GM18858 (cell line): ENCODE measurements around the gene POGK.
"Not testable (repeated sequence)": the region's sequence is repeated elsewhere in the genome, so short reads cannot be mapped to it uniquely, and the experiment has no call there.

Experiments
- ATAC-seq: cut with Tn5 transposase; IDR thresholded peaks from one replicate; pipeline ENCODE4 v1.9.1; 2021; ENCODE audit not compliant: unreplicated experiment

Gene POGK

DNA sequence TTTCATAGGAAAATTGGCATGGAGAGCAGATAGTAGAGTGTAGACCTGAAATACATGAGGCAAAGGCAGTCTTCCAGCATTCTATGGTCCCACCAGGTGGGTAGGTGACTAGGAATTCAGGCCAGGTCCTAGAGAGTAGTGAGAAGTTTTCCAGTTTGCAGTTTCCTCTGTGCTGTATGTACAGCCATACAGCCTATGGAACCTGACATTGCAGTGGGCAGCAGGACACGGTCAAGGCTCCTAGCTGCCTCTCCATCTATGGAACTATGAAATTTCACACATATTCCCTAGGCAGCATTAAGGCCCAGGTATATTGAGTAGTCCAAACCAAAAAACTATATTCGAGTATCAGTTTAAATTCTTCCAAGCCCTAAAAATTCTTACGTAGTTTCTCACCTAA is 16.3 kb downstream of the POGK start:
- ATAC-seq, result no peak

DNA sequence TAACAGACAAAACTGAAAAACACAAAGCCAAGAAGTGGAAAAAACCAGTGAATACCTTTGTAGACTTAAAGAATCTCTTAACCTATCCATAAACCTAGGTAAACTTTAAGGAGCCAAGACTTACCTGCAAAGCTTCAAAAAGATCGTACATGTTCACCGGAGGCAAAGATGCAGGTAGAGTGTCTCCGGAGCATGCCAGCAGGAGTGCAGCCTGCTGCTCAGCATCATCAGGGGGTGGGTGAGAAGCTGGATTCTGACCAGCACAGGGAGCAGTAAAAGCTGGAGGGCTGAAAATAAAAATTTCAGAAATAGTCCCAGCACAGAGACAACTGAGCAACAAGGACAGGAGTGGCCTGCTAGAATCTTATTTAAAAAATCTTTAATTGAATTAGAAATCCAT is 18.7 kb downstream of the POGK start:
- ATAC-seq, result no peak

DNA sequence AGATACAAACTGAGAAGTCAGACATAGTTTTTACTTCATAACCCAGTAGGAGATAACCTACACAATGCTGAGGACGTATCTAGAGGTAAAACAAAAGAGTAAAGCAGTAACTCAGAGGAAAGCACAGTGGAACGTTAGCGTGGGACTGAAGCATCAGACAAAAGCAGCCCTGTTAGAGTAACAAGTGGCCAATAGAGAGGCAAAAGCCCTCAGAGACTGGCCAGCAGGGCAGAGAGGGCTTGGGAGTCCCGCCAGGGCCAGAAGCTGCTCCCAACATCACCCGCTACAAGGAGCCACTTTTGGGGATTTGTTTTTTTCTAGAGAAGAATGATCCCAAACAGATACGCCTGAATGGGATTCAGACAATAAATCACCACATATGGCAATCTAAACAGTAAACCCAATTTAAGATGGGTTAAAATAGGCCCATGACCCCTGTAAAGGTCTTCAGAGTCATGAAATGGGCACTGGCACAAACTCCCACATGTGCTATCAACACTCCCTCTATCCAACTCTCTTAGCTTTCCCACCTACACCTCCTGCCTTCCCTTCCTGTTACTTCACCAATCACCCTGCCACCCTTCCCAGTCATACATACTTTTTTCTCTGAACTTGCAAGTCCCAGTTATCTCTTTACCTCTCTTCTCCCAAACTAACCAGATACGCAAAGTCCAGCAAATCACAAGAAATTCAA is 19.6 kb downstream of the POGK start:
- no peak for ATAC-seq

- no peak for ATAC-seq
Observed at GRCh38 chr1:166859597-166859996, 20.3 kb downstream of the POGK start.

DNA sequence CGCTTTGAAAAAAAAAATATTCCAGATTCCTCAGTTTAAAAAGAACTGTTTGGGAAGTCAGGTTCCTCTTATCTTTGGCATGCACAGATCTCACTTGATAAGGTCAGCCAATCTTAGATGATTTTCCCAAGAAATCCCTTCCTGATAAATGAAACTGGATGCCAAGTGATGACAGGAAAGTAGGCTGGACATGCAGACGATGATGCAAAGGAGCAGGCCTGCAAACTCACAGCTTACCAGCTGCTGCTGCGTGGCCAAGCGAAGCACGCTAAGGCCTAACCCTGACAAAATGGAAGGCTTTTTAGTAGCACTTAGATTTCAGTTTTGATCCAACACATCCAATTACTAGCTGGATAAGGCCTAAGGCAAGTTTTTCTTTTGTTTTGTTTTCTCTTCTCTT is 26.7 kb downstream of the POGK start:
- ATAC-seq, result no peak

- no peak for ATAC-seq
Observed at GRCh38 chr1:166868639-166869038, 29.4 kb downstream of the POGK start.

DNA sequence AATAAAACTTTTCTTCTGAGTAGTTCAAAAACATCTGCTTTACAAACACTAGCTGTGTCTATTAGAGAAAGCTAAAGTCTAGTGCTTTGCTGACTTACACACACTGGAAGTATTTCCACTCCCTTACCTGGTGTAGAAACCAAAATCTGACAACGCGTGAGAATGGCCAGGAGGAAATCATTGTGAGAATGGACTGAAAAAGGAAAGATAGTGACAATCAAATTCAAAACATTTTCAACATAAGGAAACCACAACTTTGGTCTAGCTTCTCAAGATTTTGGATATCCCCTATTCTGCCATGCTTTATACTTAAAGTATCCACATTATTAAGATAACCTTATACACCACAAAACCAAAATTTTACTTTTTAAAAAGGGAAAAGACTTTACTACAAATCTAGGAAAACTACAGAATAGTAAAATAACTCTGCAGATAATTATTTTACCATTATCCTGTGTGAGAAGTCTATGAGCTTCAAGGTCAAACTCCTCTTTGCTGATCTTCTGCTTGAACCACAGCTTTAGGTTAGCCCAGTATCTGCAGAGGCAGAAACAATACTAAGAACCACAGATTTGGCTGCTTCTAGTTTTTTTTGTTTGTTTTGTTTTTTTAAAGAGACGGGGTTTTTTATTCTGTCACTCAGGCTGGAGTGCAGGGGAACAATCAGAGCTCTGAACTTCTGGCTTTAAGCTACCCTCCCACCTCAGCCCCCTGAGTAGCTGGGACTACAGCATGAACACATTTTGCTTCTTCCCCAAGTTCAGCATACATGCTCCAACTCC is 30.2 kb downstream of the POGK start:
- no peak for ATAC-seq

DNA sequence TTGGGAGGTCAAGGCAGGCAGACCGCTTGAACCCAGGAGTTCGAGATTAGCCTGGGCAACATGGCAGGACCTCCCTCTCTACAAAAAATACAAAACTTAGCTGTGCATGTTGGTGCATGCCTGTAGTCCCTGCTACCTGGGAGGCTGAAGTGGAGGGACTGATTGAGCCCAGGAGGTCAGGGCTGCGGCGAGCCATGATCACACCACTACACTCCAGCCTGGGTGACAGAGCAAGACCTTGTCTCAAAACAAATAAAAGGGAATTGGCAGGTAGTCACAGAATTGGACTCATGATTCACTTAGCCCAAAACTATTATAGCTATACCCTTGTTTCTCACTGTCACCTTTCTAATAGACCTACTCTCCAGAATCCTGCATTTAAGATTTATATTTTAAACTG is 31.3 kb downstream of the POGK start:
- ATAC-seq, result no peak

GRCh38 chr1:166874464-166874863 is 35.2 kb downstream of the POGK start:
- ATAC-seq, result no peak

DNA sequence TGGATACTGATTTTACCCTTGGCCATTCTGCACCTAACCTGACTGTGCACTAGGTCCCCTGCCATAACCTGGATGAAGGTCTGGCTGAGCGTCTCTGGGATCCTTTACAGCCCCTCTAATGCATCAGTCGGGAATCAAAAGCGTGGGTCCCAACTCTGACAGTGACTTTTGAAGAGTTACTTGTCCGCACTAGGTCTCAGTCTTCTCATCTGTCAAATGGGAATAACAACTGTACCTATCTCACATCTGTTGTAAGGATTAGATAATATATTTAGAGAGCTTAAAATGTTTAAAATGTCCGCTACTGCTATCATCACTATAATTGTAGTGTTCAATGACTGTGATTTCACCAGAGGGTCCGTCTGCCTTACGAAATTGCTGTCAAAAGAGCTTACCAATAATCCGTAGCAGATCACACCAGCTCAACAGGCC is 36.0 kb downstream of the POGK start:
- no peak for ATAC-seq

DNA sequence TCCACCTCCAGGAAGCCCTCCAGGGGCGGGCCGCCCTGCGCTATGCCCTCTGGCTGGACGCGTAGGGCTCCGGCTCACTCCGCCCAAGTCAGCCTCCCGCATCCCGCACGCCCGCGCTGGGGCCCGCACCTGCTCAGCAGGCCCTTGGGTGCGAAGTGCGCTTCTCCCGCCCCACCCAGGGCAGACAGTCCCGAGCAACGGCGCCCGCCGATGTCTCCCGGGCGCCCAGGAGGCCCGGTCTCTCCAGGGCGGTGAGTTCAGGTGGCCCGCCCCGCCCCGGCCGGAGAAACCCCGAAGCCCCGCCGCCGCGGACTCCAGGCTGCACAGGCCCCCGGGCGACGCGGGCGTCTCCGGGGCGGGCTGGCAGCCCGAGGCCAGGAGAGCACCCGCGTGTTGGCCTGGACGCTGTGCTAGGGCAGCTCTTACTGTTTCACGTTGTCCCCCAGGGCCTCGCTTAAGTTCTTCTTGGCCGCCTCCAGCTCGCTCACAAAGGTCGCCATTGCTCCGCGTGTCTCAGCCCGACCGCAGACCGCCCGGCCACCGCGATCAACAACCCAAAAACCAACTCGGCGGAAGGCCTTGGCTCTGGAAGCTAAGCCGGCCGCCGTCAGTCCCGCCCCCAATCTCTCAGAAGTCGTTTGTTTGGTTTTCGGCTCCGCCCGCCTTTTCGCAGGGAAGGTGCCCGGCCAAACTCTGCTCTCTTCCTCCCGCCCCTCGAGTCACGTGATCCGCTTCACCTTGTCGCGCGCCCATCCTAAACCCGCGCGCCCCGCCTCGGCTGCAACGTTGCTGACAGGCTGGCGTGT is 36.7 kb downstream of the POGK start, which contains the start of gene TADA1:
Gene TADA1, minus strand, starts transcription at position 531 of the 806 bp plus-strand sequence. Its CDS starts 31 bp downstream, at position 500.
- ATAC-seq, result peak; percentile 82

- ATAC-seq, result no peak
Observed at GRCh38 chr1:166876540-166876838, 37.2 kb downstream of the POGK start.

- not testable (repeated sequence) for ATAC-seq
Observed at GRCh38 chr1:166878173-166878917, 39.1 kb downstream of the POGK start.

DNA sequence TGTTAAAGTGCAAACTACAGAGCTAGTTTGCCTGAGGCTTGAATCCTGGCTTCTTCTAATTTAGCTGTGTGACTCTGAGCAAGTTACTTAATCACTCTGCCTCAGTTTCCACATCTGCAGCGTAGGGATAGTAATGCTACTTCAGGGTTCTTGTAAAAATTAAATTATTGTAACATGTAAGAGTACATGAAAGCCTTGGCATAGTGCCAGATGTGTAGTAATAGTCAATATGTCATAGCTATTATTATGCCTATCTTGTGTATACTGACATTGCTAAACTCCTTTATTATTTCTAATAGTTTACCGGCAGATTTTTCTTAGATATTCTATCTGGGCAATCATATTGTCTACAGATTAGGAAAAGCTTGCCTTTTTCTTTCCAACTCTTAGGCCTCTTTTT is 43.6 kb downstream of the POGK start:
- ATAC-seq, result no peak

GRCh38 chr1:166884040-166884642 is 44.9 kb downstream of the POGK start:
- no peak for ATAC-seq

DNA sequence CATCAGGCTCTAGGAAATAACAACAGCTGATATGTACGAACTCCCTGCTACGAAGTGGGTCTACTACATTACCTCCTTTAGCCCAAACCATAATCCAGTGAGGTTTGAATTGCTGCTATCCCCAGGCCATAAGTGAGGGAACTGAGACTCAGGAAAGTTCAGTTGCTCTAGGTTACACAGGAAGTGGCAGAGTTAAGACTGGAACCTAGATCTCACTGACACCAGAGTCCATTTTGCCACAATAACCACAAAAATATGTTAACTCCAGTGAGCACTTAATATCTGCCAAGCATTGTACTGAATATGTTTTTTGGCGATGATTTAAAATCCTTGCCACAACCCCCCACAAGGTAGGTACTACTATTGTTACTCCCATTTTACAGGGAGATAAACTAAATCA is 45.7 kb downstream of the POGK start:
- no peak for ATAC-seq

DNA sequence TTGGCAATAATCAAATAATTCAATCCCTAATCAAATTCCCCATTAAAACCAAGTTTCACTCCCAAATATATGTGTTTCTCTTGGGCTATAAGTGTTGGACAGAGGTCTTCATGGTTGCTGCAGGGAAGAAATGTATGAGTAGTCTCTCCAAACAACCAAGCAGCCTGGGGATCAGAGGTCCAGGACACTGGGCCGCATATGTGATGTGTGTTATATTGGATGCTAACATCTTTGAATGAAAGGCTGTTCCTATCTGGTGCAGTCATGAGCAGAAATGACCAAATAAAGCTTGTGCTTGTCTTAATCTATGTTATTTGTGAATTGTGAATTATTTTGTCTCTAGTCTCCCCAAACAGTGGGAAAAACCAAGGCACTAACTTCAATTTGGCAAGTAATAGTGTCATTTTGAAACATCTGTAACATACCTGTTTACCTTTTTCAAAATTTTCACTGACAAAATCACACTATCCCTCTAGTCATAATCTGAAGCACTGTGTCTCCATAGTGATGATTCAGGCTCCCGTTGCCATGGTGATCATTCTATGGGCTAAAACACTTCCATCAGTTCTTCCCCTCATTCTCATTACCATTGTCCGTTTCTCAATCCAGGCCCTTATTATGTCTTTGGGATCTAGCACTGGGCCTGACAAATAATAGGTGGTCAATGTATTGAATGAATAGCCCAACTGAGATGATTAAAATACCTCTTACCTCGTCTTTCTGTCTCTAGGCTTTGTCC is 49.3 kb downstream of the POGK start:
- ATAC-seq, result no peak

DNA sequence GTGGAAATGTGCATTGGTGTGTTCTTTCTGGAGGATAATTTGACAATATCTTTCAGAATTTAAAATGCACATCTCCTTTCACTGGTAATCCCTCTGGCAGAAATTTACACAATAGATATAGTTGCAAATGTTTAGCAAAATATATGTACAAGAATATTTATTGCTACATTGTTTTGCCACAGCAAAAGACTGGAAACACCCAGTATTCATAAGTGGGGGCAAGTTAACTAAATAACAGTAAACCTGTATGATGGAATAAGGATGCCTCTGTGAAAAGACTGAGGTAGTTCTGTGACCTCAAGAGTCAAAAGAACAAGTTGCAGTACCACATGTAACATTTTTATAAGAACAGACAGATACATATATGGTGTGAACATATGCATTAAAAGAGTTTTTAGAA is 50.5 kb downstream of the POGK start:
- no peak for ATAC-seq

- no peak for ATAC-seq
Observed at GRCh38 chr1:166895766-166896165, 56.5 kb downstream of the POGK start.

DNA sequence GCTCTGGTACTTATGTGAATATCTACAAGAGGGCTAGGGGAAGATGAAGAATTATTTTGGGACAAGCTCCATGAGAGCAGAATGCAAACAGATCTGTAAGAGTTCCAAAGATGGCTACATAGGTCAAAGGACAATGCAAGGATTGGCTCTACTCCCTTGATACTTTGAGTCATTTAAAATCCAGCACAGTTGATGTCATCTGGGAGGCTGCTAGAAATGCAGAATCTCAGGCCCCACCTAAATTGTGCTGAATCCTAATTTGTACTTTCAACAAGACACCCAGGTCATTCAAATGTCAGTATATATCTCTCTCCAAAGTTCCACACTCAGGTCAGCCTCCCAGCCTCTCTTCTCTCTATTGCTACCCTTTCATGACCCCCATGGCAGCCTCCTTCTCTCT is 60.5 kb downstream of the POGK start:
- no peak for ATAC-seq
